ENCODE data around the gene SPINK5.

SPINK5 gene

DNA sequence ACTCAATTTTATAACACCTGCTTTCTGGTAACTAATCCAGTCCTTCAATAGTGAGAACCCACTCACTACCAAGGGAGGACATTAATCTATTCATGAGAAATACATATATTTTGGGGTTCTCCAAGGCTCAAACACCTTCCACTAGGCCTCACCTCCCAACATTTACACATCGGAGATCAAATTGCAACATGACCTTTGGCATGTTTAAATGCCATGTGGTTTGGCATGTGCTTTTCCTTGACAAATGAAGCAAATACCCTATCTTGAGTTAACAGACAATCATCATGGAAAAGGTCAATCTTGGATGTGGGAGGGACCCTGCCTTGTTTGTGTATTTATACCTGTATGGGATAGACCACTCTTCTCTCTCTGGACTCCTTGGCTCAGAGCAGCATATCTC is 82.7 kb downstream of the SPINK5 start (continued):
- TF ChIP-seq ZNF529 (tag by site-specific recombination; IDR thresholded peaks at IDR 0.05; ENCODE audit: insufficient replicate concordance) (no peak), ZNF214 (tag by site-specific recombination; IDR thresholded peaks at IDR 0.05; ENCODE audit: borderline replicate concordance) (no peak), ZNF423 (tag by site-specific recombination; IDR thresholded peaks at IDR 0.05) (no peak), ZNF549 (tag by site-specific recombination; IDR thresholded peaks at IDR 0.05) (no peak)
- TF ChIP-seq, protein P1, sequence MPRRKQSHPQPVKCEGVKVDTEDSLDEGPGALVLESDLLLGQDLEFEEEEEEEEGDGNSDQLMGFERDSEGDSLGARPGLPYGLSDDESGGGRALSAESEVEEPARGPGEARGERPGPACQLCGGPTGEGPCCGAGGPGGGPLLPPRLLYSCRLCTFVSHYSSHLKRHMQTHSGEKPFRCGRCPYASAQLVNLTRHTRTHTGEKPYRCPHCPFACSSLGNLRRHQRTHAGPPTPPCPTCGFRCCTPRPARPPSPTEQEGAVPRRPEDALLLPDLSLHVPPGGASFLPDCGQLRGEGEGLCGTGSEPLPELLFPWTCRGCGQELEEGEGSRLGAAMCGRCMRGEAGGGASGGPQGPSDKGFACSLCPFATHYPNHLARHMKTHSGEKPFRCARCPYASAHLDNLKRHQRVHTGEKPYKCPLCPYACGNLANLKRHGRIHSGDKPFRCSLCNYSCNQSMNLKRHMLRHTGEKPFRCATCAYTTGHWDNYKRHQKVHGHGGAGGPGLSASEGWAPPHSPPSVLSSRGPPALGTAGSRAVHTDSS (tag by site-specific recombination; IDR thresholded peaks at IDR 0.05): no peak

DNA sequence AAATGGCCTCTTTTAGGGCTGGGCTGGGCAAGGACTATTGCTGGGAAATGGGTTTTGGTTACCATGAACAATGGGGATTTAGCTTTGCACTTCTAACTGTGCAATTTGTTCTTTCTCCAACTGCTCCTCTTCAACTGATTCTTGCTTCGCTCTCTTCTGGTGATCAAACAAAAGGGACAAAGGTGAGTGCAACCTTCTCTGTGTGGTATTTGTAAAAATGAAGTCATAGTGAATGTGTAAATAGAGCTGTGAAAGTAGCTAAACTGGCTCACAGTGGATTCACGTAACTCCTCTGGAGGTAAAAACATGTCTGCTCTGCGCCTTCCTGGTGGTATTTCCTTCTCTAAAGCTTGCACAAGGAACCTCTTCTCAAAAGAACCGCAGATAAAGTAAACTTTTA is 83.6 kb downstream of the SPINK5 start:
- Histone ChIP-seq H3K27ac (ENCODE audit: extremely low read depth, low read depth, low read length) (no peak overlapping the region), H3K36me3 (ENCODE audit: control insufficient read depth in 2 of 2, insufficient read depth in 1 of 2, low read length in 2 of 2) (no peaks in the 10 kb centered on the region), H3K9me3 (ENCODE audit: control insufficient read depth, insufficient read depth, low read depth, low read length) (no peaks in the 10 kb centered on the region), H3K4me1 (ENCODE audit: control insufficient read depth, insufficient read depth, low read length) (no peaks in the 10 kb centered on the region), H3K4me3 (ENCODE audit: low read depth, low read length) (no peak overlapping the region)
- CTCF ChIA-PET: no interaction called here
- no peak for TF ChIP-seq ZNF404 (tag by site-specific recombination; IDR thresholded peaks at IDR 0.05)
- TF ChIP-seq, protein P2, sequence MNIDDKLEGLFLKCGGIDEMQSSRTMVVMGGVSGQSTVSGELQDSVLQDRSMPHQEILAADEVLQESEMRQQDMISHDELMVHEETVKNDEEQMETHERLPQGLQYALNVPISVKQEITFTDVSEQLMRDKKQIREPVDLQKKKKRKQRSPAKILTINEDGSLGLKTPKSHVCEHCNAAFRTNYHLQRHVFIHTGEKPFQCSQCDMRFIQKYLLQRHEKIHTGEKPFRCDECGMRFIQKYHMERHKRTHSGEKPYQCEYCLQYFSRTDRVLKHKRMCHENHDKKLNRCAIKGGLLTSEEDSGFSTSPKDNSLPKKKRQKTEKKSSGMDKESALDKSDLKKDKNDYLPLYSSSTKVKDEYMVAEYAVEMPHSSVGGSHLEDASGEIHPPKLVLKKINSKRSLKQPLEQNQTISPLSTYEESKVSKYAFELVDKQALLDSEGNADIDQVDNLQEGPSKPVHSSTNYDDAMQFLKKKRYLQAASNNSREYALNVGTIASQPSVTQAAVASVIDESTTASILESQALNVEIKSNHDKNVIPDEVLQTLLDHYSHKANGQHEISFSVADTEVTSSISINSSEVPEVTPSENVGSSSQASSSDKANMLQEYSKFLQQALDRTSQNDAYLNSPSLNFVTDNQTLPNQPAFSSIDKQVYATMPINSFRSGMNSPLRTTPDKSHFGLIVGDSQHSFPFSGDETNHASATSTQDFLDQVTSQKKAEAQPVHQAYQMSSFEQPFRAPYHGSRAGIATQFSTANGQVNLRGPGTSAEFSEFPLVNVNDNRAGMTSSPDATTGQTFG (tag by site-specific recombination; IDR thresholded peaks at IDR 0.05; ENCODE audit: borderline replicate concordance): no peak
- no peak for TF ChIP-seq OSR2 (tag by site-specific recombination; IDR thresholded peaks at IDR 0.05)
- TF ChIP-seq ZNF292 (tag by site-specific recombination; IDR thresholded peaks at IDR 0.05; ENCODE audit: borderline replicate concordance, low read depth): no peak
- no peak for TF ChIP-seq ZBTB48 (tag by site-specific recombination; IDR thresholded peaks at IDR 0.05)
- POLR2A ChIA-PET: no interaction called here

DNA sequence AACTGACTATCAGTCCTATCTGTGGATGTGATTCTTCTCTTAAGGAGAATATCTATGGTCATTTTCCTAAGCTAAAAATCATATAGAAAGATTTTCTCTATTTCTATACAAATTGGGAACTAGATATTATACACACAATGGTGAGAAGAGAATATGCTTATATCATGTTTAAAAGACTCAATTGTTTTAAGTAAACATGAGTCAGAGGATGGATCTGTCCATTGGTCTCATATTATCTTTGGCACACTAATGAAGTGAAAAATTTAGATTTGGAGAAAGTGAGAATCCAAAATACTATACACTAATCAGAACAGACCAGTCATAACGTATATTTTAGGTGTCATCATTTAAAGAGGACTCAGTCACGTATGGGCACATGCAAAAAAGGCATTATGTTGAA is 88.1 kb downstream of the SPINK5 start:
- ChIA-PET POLR2A (no interaction called here), CTCF (no interaction called here)
- Histone ChIP-seq H3K4me1 (ENCODE audit: control insufficient read depth, insufficient read depth, low read length) (no peaks in the 10 kb centered on the region), H3K9me3 (ENCODE audit: control insufficient read depth, insufficient read depth, low read depth, low read length) (no peaks in the 10 kb centered on the region), H3K27ac (ENCODE audit: extremely low read depth, low read depth, low read length) (no peak overlapping the region), H3K36me3 (ENCODE audit: control insufficient read depth in 2 of 2, insufficient read depth in 1 of 2, low read length in 2 of 2) (no peaks in the 10 kb centered on the region), H3K4me3 (ENCODE audit: low read depth, low read length) (no peak overlapping the region)
- TF ChIP-seq KLF8 (tag by site-specific recombination; IDR thresholded peaks at IDR 0.05): no peak

DNA sequence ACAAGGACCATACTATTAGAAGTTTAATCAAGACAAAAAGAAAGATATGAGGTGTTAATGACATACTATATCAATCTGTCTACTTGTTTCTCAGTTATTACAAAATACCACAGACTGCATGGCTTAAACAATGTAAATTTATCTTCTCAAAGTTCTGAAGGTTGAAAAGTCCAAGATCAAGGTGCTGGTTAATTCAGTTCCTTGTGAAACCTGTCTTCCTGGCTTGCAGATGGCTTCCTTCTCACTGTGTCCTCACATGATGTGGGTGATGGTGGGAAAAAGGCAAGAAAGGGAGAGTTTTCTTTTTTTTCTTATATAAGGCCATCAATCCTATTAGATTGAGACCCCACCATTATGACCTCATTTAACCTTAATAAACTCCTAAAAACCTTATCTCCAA is 89.0 kb downstream of the SPINK5 start:
- ChIA-PET CTCF (no interaction called here), POLR2A (no interaction called here)
- Histone ChIP-seq H3K4me1 (ENCODE audit: control insufficient read depth, insufficient read depth, low read length) (no peaks in the 10 kb centered on the region), H3K9me3 (ENCODE audit: control insufficient read depth, insufficient read depth, low read depth, low read length) (no peaks in the 10 kb centered on the region), H3K4me3 (ENCODE audit: low read depth, low read length) (no peak overlapping the region), H3K27ac (ENCODE audit: extremely low read depth, low read depth, low read length) (no peak overlapping the region), H3K36me3 (ENCODE audit: control insufficient read depth in 2 of 2, insufficient read depth in 1 of 2, low read length in 2 of 2) (no peaks in the 10 kb centered on the region)
- TF ChIP-seq ZNF214 (tag by site-specific recombination; IDR thresholded peaks at IDR 0.05; ENCODE audit: borderline replicate concordance): no peak
- no peak for TF ChIP-seq ZNF624 (tag by site-specific recombination; IDR thresholded peaks at IDR 0.05)
- no peak for TF ChIP-seq ZFP37 (tag by site-specific recombination; IDR thresholded peaks at IDR 0.05)

DNA sequence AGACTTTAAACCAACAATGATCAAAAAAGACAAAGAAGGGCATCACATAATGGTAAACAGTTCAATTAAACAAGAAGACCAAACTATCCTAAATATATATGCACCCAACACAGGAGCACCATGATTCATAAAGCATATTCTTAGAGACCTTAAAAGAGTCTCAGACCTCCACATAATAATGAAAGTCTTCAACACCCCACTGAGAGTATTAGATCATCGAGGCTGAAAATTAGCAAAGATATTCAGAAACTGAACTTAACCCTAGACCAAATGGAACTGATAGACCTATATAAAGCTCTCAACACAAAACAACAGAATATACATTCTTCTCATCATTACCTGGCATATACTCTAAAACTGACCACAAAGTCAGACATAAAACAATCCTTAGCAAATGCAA is 92.8 kb downstream of the SPINK5 start:
- no peak overlapping the region for H3K4me3 ChIP-seq (ENCODE audit: low read depth, low read length)
- ChIA-PET POLR2A (no interaction called here), CTCF (no interaction called here)
- no peaks in the 10 kb centered on the region for H3K4me1 ChIP-seq (ENCODE audit: control insufficient read depth, insufficient read depth, low read length)
- no peaks in the 10 kb centered on the region for H3K9me3 ChIP-seq (ENCODE audit: control insufficient read depth, insufficient read depth, low read depth, low read length)
- no peak overlapping the region for H3K27ac ChIP-seq (ENCODE audit: extremely low read depth, low read depth, low read length)
- no peaks in the 10 kb centered on the region for H3K36me3 ChIP-seq (ENCODE audit: control insufficient read depth in 2 of 2, insufficient read depth in 1 of 2, low read length in 2 of 2)
- TF ChIP-seq ZNF621 (tag by site-specific recombination; IDR thresholded peaks at IDR 0.05) (no peak), ZNF114 (tag by site-specific recombination; IDR thresholded peaks at IDR 0.05) (no peak), TCF7L2 (IDR thresholded peaks at IDR 0.05; ENCODE audit: borderline replicate concordance, low read depth, low read length) (no peak), ZNF24 (tag by site-specific recombination; IDR thresholded peaks at IDR 0.05) (no peak)
- TF ChIP-seq, protein P3, sequence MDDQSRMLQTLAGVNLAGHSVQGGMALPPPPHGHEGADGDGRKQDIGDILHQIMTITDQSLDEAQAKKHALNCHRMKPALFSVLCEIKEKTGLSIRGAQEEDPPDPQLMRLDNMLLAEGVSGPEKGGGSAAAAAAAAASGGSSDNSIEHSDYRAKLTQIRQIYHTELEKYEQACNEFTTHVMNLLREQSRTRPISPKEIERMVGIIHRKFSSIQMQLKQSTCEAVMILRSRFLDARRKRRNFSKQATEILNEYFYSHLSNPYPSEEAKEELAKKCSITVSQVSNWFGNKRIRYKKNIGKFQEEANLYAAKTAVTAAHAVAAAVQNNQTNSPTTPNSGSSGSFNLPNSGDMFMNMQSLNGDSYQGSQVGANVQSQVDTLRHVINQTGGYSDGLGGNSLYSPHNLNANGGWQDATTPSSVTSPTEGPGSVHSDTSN (CRISPR knock-in tag; IDR thresholded peaks at IDR 0.05): no peak
- TF ChIP-seq, protein P4, sequence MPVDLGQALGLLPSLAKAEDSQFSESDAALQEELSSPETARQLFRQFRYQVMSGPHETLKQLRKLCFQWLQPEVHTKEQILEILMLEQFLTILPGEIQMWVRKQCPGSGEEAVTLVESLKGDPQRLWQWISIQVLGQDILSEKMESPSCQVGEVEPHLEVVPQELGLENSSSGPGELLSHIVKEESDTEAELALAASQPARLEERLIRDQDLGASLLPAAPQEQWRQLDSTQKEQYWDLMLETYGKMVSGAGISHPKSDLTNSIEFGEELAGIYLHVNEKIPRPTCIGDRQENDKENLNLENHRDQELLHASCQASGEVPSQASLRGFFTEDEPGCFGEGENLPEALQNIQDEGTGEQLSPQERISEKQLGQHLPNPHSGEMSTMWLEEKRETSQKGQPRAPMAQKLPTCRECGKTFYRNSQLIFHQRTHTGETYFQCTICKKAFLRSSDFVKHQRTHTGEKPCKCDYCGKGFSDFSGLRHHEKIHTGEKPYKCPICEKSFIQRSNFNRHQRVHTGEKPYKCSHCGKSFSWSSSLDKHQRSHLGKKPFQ (tag by site-specific recombination; IDR thresholded peaks at IDR 0.05): no peak
- TF ChIP-seq, protein P5, sequence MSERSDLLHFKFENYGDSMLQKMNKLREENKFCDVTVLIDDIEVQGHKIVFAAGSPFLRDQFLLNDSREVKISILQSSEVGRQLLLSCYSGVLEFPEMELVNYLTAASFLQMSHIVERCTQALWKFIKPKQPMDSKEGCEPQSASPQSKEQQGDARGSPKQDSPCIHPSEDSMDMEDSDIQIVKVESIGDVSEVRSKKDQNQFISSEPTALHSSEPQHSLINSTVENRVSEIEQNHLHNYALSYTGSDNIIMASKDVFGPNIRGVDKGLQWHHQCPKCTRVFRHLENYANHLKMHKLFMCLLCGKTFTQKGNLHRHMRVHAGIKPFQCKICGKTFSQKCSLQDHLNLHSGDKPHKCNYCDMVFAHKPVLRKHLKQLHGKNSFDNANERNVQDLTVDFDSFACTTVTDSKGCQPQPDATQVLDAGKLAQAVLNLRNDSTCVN (tag by site-specific recombination; optimal IDR thresholded peaks at IDR 0.05): no peak
